WERI-Rb-1 (cell line): ENCODE results near the gene CCDC30.
"Not testable (repeated sequence)": the region's sequence is repeated elsewhere in the genome, so short reads cannot be mapped to it uniquely, and the experiment has no call there.

Experiments used
- DNase-seq: peaks from one replicate; pipeline ENCODE4 v3.0.0-alpha.2; 2020
- H3K27ac ChIP-seq: fragments of 250-450 bp; sonication (Bioruptor Pico); 2 replicates; pipeline ENCODE4 v1.5.1; 2020; ENCODE audit warnings: mild to moderate bottlenecking, moderate library complexity
- H3K27me3 ChIP-seq: fragments of 250-450 bp; sonication (Bioruptor Pico); 2 replicates; pipeline ENCODE4 v1.5.1; 2021; ENCODE audit warnings: mild to moderate bottlenecking, low read depth, moderate library complexity; ENCODE audit not compliant: insufficient read depth, severe bottlenecking
- H3K36me3 ChIP-seq: fragments of 250-450 bp; sonication (Bioruptor Pico); 2 replicates; pipeline ENCODE4 v1.5.1; 2020; ENCODE audit warnings: mild to moderate bottlenecking, moderate library complexity
- H3K4me3 ChIP-seq: 2 replicates; pipeline ENCODE4 v1.5.1; 2011; ENCODE audit warnings: low read depth, mild to moderate bottlenecking, control low read depth, low read length
- H3K9me3 ChIP-seq: fragments of 250-450 bp; sonication (Bioruptor Pico); 2 replicates; pipeline ENCODE4 v1.5.1; 2021; ENCODE audit warnings: mild to moderate bottlenecking, moderate library complexity; ENCODE audit not compliant: severe bottlenecking
- CTCF ChIP-seq: IDR thresholded peaks from 2 replicates; pipeline ENCODE4 v1.5.1; 2011; ENCODE audit warnings: low read depth, mild to moderate bottlenecking, control low read depth, inconsistent platforms, low read length

The CCDC30 gene

DNA sequence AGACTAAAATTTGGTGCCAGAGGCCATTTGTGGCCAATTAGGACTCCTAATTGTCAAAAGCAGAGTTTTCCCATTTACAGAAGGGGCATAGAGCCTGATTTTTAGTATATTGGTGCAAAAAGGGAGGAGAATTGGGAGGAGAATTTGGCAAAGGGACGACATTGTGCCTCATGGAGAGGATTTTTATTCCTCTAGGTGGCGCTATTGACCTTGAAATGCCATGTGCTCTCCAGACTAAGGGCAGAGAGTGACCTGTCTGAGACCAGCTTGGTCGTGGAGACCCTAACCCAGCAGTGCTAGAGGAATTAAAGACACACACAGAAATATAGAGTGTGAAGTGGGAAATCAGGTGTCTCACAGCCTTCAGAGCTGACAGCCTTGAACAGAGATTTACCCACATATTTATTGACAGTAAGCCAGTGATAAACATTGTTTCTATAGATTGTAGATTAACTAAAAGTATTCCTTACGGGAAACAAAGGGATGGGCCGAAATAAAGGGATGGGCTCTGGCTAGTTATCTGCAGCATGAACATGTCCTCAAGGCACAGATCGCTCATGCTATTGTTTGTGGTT is 48.6 kb downstream of the CCDC30 start:
- peak; percentile 55; the same call in 1 of the 2 replicates for TF ChIP-seq CTCF
- not testable (repeated sequence) for H3K36me3 ChIP-seq, H3K9me3 ChIP-seq, H3K27me3 ChIP-seq, H3K27ac ChIP-seq, H3K4me3 ChIP-seq
- peak; percentile 27 for DNase-seq

- no peak for TF ChIP-seq CTCF
- no peak for DNase-seq
- H3K27me3 ChIP-seq, result no peaks in the 10 kb centered on the region
- H3K36me3 ChIP-seq, result no peaks in the 10 kb centered on the region
- peaks cover 10% of the 10 kb centered on the region for H3K9me3 ChIP-seq
- no peak overlapping the region for H3K4me3 ChIP-seq
- H3K27ac ChIP-seq, result no peak overlapping the region
These were observed 55.8 kb downstream of the CCDC30 start for GRCh38 chr1:42518908-42519307.

DNA sequence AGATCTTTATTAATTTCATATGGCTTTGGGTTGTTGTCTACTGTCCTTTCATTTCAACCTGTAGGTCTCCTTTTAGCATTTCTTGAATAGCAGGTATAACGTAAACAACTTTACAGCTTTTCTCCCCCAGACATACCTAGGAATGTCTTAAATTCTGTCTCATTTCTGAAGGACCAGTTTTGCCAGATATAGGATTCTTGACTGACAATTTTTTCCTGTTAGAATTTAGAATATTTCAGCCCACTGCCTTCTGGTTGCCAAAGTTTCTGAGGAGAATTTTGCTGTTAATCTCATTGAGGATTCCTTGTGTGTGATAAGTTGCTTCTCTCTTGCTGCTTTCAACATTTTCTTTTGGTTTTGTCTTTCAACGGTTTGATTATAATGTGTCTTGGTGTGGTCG is 60.1 kb downstream of the CCDC30 start:
- Histone ChIP-seq H3K27me3 (no peaks in the 10 kb centered on the region), H3K36me3 (no peaks in the 10 kb centered on the region), H3K9me3 (peaks cover 10% of the 10 kb centered on the region), H3K27ac (no peak overlapping the region), H3K4me3 (no peak overlapping the region)
- no peak for TF ChIP-seq CTCF
- DNase-seq, result no peak

GRCh38 chr1:42524330-42524729 is 61.2 kb downstream of the CCDC30 start:
- Histone ChIP-seq H3K27ac (no peak overlapping the region), H3K36me3 (no peaks in the 10 kb centered on the region), H3K4me3 (no peak overlapping the region), H3K9me3 (no peaks in the 10 kb centered on the region), H3K27me3 (no peaks in the 10 kb centered on the region)
- TF ChIP-seq CTCF, result no peak
- no peak for DNase-seq

DNA sequence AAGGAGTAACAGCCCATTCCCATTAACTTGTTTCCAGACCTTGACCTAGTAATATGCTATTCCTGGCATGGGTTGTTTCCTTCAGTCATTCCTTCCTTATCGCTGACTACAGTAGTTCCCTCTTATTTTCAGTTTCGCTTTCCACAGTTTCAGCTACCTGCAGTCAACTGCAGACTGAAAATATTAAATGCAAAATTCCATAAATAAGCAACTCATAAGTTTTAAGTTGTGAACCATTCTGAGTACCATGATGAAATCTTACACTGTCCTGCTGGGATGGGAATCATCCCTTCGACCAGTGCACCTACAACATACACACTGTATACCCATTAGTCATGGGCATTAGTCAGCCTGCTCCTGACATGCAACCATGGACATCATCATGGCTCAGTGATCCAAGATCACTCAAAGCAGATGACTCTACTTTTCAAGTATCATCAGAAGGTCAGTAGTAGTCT is 66.7 kb downstream of the CCDC30 start:
- H3K27me3 ChIP-seq, result no peaks in the 10 kb centered on the region
- H3K4me3 ChIP-seq, result no peak overlapping the region
- DNase-seq, result no peak
- H3K36me3 ChIP-seq, result no peaks in the 10 kb centered on the region
- TF ChIP-seq CTCF, result no peak
- H3K9me3 ChIP-seq, result no peaks in the 10 kb centered on the region
- H3K27ac ChIP-seq, result no peak overlapping the region

- Histone ChIP-seq H3K4me3 (no peak overlapping the region), H3K36me3 (no peaks in the 10 kb centered on the region), H3K9me3 (no peaks in the 10 kb centered on the region), H3K27me3 (no peaks in the 10 kb centered on the region), H3K27ac (no peak overlapping the region)
- TF ChIP-seq CTCF, result no peak
- no peak for DNase-seq
These were observed 68.0 kb downstream of the CCDC30 start for GRCh38 chr1:42531043-42531442.
